ENCODE results near the gene LAMA3.

DNA sequence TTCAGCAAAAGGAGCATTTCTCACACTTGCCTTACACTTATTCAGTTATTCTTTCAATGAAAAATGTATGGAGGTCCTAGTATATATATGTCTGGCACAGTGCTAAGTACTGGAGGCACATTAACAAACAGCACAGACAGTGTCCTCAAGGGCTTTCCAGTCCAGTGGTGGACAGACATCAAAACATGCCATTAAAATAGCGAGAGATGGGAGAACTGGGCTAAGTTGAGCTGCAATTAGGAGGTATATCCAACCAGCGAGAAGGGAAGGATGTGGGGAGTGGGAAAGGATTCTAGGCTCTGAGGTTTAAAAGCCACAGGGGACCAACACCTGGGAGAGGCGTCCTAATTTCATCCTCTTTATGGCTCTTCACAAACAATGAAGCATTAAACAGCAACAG is 197.8 kb downstream of the LAMA3 start:
- TF ChIP-seq, protein P1, sequence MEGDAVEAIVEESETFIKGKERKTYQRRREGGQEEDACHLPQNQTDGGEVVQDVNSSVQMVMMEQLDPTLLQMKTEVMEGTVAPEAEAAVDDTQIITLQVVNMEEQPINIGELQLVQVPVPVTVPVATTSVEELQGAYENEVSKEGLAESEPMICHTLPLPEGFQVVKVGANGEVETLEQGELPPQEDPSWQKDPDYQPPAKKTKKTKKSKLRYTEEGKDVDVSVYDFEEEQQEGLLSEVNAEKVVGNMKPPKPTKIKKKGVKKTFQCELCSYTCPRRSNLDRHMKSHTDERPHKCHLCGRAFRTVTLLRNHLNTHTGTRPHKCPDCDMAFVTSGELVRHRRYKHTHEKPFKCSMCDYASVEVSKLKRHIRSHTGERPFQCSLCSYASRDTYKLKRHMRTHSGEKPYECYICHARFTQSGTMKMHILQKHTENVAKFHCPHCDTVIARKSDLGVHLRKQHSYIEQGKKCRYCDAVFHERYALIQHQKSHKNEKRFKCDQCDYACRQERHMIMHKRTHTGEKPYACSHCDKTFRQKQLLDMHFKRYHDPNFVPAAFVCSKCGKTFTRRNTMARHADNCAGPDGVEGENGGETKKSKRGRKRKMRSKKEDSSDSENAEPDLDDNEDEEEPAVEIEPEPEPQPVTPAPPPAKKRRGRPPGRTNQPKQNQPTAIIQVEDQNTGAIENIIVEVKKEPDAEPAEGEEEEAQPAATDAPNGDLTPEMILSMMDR (IDR thresholded peaks at IDR 0.05 in 8 of 11, conservative IDR thresholded peaks at IDR 0.05 in 3 of 11), result no peak
- TF ChIP-seq POLR2A (IDR thresholded peaks at IDR 0.05) (no peak), POLR2AphosphoS5 (IDR thresholded peaks at IDR 0.05) (no peak)

All from spleen (tissue), 7 donors.